Measurements from ENCODE around the gene VEGFB. TPM values are rescaled to one million over a fixed set of nuclear protein-coding genes. Genes with fewer than 3 reads are reported as not detected.

VEGFB gene
- total RNA-seq, 2 donors from 2014 or later, result 81.8 to 107 TPM

DNA sequence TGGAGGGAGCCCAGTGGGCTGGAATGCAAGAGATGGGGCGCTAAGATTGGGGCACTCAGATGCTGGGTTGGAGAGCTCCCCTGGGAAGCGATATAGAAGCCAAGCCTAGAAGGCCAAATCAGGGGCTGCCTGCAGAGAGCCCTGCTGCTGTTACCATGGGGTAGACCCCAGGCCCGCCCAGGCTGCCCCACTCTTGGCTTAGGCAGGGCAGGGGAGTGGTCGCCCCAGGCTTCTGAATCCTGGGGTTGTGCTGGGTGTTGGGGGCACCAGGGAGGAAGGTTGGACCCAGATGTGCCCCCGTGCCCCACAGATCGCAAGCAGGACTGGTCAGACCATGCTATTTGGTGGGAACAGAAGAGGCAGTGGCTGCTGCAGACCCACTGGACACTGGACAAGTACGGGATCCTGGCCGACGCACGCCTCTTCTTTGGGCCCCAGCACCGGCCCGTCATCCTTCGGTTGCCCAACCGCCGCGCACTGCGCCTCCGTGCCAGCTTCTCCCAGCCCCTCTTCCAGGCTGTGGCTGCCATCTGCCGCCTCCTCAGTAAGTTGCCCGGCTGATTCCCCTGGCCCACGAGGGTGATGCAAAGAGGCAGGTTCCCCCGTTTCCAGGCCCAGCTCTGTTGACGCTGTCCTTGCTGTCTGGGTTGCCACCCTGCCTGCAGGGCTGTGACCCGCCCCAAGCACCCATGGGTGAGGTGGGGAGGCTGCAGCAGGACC is 23.9 kb upstream of the VEGFB start:
- no peak overlapping the region for H3K4me3 ChIP-seq
- H3K36me3 ChIP-seq, result no peaks in the 10 kb centered on the region
- H3K9me3 ChIP-seq, result no peaks in the 10 kb centered on the region
- no peaks in the 10 kb centered on the region for H3K4me1 ChIP-seq (ENCODE audit: control insufficient read depth in 1 of 2, low read depth in 2 of 2)
- no peak for ATAC-seq (ENCODE audit: insufficient number of reproducible peaks, low FRiP score, low read depth)
- no peak for DNase-seq (ENCODE audit: low spot score)
- no peaks in the 10 kb centered on the region for H3K27me3 ChIP-seq (replicated peaks; ENCODE audit: insufficient read depth)
- TF ChIP-seq, protein P1, sequence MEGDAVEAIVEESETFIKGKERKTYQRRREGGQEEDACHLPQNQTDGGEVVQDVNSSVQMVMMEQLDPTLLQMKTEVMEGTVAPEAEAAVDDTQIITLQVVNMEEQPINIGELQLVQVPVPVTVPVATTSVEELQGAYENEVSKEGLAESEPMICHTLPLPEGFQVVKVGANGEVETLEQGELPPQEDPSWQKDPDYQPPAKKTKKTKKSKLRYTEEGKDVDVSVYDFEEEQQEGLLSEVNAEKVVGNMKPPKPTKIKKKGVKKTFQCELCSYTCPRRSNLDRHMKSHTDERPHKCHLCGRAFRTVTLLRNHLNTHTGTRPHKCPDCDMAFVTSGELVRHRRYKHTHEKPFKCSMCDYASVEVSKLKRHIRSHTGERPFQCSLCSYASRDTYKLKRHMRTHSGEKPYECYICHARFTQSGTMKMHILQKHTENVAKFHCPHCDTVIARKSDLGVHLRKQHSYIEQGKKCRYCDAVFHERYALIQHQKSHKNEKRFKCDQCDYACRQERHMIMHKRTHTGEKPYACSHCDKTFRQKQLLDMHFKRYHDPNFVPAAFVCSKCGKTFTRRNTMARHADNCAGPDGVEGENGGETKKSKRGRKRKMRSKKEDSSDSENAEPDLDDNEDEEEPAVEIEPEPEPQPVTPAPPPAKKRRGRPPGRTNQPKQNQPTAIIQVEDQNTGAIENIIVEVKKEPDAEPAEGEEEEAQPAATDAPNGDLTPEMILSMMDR (IDR thresholded peaks at IDR 0.05), result no peak
- no peak overlapping the region for H3K27ac ChIP-seq

DNA sequence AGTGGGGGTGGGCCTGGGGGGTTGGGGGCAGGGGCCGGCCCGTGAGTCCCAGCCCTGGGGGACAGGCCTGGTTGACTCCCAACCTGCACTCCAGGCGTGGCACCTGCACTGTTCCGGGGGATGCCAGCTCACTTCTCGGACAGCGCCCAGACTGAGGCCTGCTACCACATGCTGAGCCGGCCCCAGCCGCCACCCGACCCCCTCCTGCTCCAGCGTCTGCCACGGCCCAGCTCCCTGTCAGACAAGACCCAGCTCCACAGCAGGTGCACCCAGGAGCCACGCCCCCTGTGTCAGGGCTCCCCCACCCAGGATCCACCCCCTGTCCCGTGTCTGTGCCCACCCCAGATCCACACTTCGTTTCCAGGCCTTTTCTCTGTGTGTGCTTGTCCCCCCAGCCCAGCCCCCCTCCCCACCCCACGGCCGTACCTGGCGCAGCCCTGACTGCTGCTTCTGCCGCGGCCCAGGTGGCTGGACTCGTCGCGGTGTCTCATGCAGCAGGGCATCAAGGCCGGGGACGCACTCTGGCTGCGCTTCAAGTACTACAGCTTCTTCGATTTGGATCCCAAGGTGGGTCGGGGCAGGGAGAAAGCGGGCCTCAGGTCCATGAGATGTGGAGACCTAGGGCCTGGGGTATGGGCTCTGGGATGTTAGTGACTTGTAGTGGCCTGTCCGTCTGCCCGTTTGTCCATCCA is 23.1 kb upstream of the VEGFB start:
- H3K4me3 ChIP-seq, result no peak overlapping the region
- H3K27me3 ChIP-seq (replicated peaks; ENCODE audit: insufficient read depth), result no peaks in the 10 kb centered on the region
- H3K4me1 ChIP-seq (ENCODE audit: control insufficient read depth in 1 of 2, low read depth in 2 of 2), result no peaks in the 10 kb centered on the region
- ATAC-seq (ENCODE audit: insufficient number of reproducible peaks, low FRiP score, low read depth), result no peak
- no peaks in the 10 kb centered on the region for H3K36me3 ChIP-seq
- TF ChIP-seq, protein P1 (IDR thresholded peaks at IDR 0.05), result no peak
- DNase-seq (ENCODE audit: low spot score), result no peak
- no peaks in the 10 kb centered on the region for H3K9me3 ChIP-seq
- no peak overlapping the region for H3K27ac ChIP-seq

- Histone ChIP-seq H3K4me3 (no peak overlapping the region), H3K27me3 (replicated peaks; ENCODE audit: insufficient read depth) (no peaks in the 10 kb centered on the region), H3K36me3 (peaks cover 3% of the 10 kb centered on the region), H3K4me1 (ENCODE audit: control insufficient read depth in 1 of 2, low read depth in 2 of 2) (no peaks in the 10 kb centered on the region), H3K27ac (no peak overlapping the region), H3K9me3 (no peaks in the 10 kb centered on the region)
- TF ChIP-seq, protein P1 (IDR thresholded peaks at IDR 0.05), result no peak
- ATAC-seq (ENCODE audit: insufficient number of reproducible peaks, low FRiP score, low read depth) (no peak), DNase-seq (ENCODE audit: low spot score) (no peak)
Measured at GRCh38 chr11:64216879-64217278, 17.5 kb upstream of the VEGFB start.

GRCh38 chr11:64218628-64219353 is 15.6 kb upstream of the VEGFB start:
- Histone ChIP-seq H3K4me3 (no peak overlapping the region), H3K27me3 (replicated peaks; ENCODE audit: insufficient read depth) (no peaks in the 10 kb centered on the region), H3K36me3 (peaks cover 3% of the 10 kb centered on the region), H3K9me3 (no peaks in the 10 kb centered on the region), H3K27ac (no peak overlapping the region), H3K4me1 (ENCODE audit: control insufficient read depth in 1 of 2, low read depth in 2 of 2) (no peaks in the 10 kb centered on the region)
- ATAC-seq (ENCODE audit: insufficient number of reproducible peaks, low FRiP score, low read depth) (no peak), DNase-seq (ENCODE audit: low spot score) (no peak)
- TF ChIP-seq, protein P1 (IDR thresholded peaks at IDR 0.05), result no peak

- Histone ChIP-seq H3K4me3 (no peak overlapping the region), H3K27ac (no peak overlapping the region), H3K4me1 (ENCODE audit: control insufficient read depth in 1 of 2, low read depth in 2 of 2) (no peaks in the 10 kb centered on the region), H3K36me3 (peaks cover 3% of the 10 kb centered on the region), H3K9me3 (no peaks in the 10 kb centered on the region), H3K27me3 (replicated peaks; ENCODE audit: insufficient read depth) (no peaks in the 10 kb centered on the region)
- TF ChIP-seq, protein P1 (IDR thresholded peaks at IDR 0.05), result no peak
- ATAC-seq (ENCODE audit: insufficient number of reproducible peaks, low FRiP score, low read depth), result no peak
- no peak for DNase-seq (ENCODE audit: low spot score)
Measured at GRCh38 chr11:64219354-64219684, 15.1 kb upstream of the VEGFB start.
